Stromal cell of bone marrow (primary cell): Measurements from ENCODE around the gene SLC6A9.
A peak's percentile ranks its signal among the peaks of the same experiment; 100 is the strongest.

Experiments
- DNase-seq: peaks from one replicate; pipeline ENCODE4 v3.0.0-alpha.2; 2012; ENCODE audit warnings: low read depth

The SLC6A9 gene

GRCh38 chr1:44031252-44032169 is at the start of gene SLC6A9:
Gene SLC6A9, minus strand, starts transcription at chr1:44031462. Its CDS starts 7,185 bp downstream, at chr1:44024277.
- DNase-seq = peak; percentile 61

- DNase-seq = no peak
These were observed 48.3 kb upstream of the SLC6A9 start for GRCh38 chr1:44079566-44079965.

- DNase-seq = no peak
These were observed 46.8 kb upstream of the SLC6A9 start for GRCh38 chr1:44078104-44078503.

GRCh38 chr1:44077421-44077820 is 46.2 kb upstream of the SLC6A9 start:
- DNase-seq = no peak

- DNase-seq = no peak
These were observed 44.8 kb upstream of the SLC6A9 start for GRCh38 chr1:44076066-44076465.

GRCh38 chr1:44074415-44074814 is 43.2 kb upstream of the SLC6A9 start:
- DNase-seq = no peak

- DNase-seq = no peak
These were observed 42.3 kb upstream of the SLC6A9 start for GRCh38 chr1:44073528-44073927.

- DNase-seq = no peak
These were observed 41.6 kb upstream of the SLC6A9 start for GRCh38 chr1:44072821-44073220.

GRCh38 chr1:44072204-44072603 is 40.9 kb upstream of the SLC6A9 start:
- DNase-seq = peak; percentile 87

GRCh38 chr1:44071461-44071860 is 40.2 kb upstream of the SLC6A9 start:
- DNase-seq = no peak

- DNase-seq = no peak
These were observed 37.2 kb upstream of the SLC6A9 start for GRCh38 chr1:44068442-44068921.

GRCh38 chr1:44067266-44068250 is 36.3 kb upstream of the SLC6A9 start:
- DNase-seq = no peak

- no peak for DNase-seq
These were observed 31.5 kb upstream of the SLC6A9 start for GRCh38 chr1:44062656-44063179.

- DNase-seq = no peak
These were observed 30.6 kb upstream of the SLC6A9 start for GRCh38 chr1:44061857-44062256.

GRCh38 chr1:44060830-44061267 is 29.6 kb upstream of the SLC6A9 start:
- DNase-seq = no peak

GRCh38 chr1:44059664-44060355 is 28.5 kb upstream of the SLC6A9 start:
- no peak for DNase-seq

- no peak for DNase-seq
These were observed 27.9 kb upstream of the SLC6A9 start for GRCh38 chr1:44059212-44059611.

GRCh38 chr1:44057293-44057692 is 26.0 kb upstream of the SLC6A9 start:
- DNase-seq = no peak

- DNase-seq = no peak
These were observed 22.1 kb upstream of the SLC6A9 start for GRCh38 chr1:44053394-44053793.

- DNase-seq = no peak
These were observed 19.0 kb upstream of the SLC6A9 start for GRCh38 chr1:44050261-44050660.

GRCh38 chr1:44049839-44050238 is 18.6 kb upstream of the SLC6A9 start:
- DNase-seq = peak; percentile 89
